GM18498 (cell line): ENCODE results near the gene HBA2.
"Not testable (repeated sequence)": the region's sequence is repeated elsewhere in the genome, so short reads cannot be mapped to it uniquely, and the experiment has no call there.

Experiments
- ATAC-seq: cut with Tn5 transposase; IDR thresholded peaks from one replicate; pipeline ENCODE4 v1.9.1; 2021; ENCODE audit warnings: mild to moderate bottlenecking, moderate library complexity; ENCODE audit not compliant: unreplicated experiment

Gene HBA2

GRCh38 chr16:173928-174769 lies 1.5 kb downstream of the HBA2 start:
- ATAC-seq: not testable (repeated sequence)

GRCh38 chr16:175011-175949 lies 2.6 kb downstream of the HBA2 start:
- ATAC-seq: no peak

- not testable (repeated sequence) for ATAC-seq
Measured at GRCh38 chr16:176006-176405, 3.3 kb downstream of the HBA2 start.

- ATAC-seq: not testable (repeated sequence)
Measured at GRCh38 chr16:176477-177382, 4.1 kb downstream of the HBA2 start, which contains the start of gene HBA1. Gene HBA1 (plus strand): TSS chr16:176680. CDS start chr16:176717, 37 bp downstream.

GRCh38 chr16:177394-177822 lies 4.7 kb downstream of the HBA2 start:
- ATAC-seq: no peak

- ATAC-seq: no peak
Measured at GRCh38 chr16:177981-178667, 5.4 kb downstream of the HBA2 start.

- ATAC-seq: no peak
Measured at GRCh38 chr16:178668-179015, 6.0 kb downstream of the HBA2 start.

GRCh38 chr16:179211-180092 lies 6.8 kb downstream of the HBA2 start:
- no peak for ATAC-seq

GRCh38 chr16:180101-180675 lies 7.5 kb downstream of the HBA2 start, which contains the start of gene HBQ1:
Gene HBQ1 (plus strand): TSS chr16:180459. CDS start chr16:180487, 28 bp downstream.
- ATAC-seq: no peak

- peak; percentile 61 for ATAC-seq
Measured at GRCh38 chr16:180681-181564, 8.2 kb downstream of the HBA2 start.

GRCh38 chr16:181565-182021 lies 8.9 kb downstream of the HBA2 start:
- no peak for ATAC-seq

GRCh38 chr16:183005-183404 lies 10.3 kb downstream of the HBA2 start:
- ATAC-seq: no peak

- ATAC-seq: no peak
Measured at GRCh38 chr16:185213-185612, 12.5 kb downstream of the HBA2 start.

- ATAC-seq: no peak
Measured at GRCh38 chr16:185691-186090, 13.0 kb downstream of the HBA2 start.

- no peak for ATAC-seq
Measured at GRCh38 chr16:187330-187729, 14.7 kb downstream of the HBA2 start.

- ATAC-seq: no peak
Measured at GRCh38 chr16:188674-189073, 16.0 kb downstream of the HBA2 start.

GRCh38 chr16:189604-190186 lies 17.0 kb downstream of the HBA2 start:
- ATAC-seq: no peak
